CD4-positive, alpha-beta T cell treated with Interleukin-1 beta for 1 hour (primary cell): ENCODE results near the gene NECAB3.
A peak's percentile ranks its signal among the peaks of the same experiment; 100 is the strongest.

Source experiments
- DNase-seq, 2 donors: peaks; one replicate each; pipeline ENCODE4 v3.0.0-alpha.2; 2020 to 2022

NECAB3 gene

DNA sequence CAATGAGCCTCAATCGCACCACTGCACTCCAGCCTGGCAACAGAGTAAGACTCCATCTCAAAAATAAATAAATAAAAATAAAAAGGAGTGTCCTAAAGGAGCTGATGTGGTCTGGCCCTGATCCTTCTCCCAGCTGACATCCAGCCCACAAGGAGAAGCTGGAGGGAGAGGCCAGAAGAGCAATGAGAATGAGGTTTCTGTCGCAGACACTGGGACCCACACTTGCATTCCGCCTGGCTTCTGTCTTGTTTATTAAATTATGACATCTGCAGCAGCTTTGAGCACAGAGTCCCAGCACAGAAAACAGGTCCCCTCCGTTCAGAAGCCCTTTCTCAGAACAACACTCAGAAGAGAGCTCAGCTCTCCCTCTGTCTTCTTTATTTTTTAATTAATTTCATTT lies 22.2 kb upstream of the NECAB3 start:
- no peak for DNase-seq

DNA sequence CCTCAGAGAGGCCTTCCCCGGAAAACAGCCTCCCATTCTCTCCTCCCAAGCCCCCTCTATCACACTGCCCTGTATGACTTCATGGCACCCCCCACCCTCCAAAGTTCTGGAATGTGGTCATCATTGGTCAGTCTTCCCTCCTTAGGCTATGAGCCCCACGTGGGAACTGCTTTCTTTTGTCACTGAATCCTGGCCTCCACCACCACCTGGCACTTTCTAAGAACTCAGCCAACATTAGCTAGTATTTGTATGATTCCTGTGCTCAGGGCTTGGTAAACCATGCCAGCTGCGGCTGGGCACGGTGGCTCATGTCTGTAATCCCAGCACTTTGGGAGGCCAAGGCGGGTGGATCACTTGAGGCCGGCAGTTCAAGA lies 20.4 kb upstream of the NECAB3 start:
- DNase-seq: no peak

- no peak for DNase-seq
Observed at GRCh38 chr20:33693741-33694638, 19.8 kb upstream of the NECAB3 start.

DNA sequence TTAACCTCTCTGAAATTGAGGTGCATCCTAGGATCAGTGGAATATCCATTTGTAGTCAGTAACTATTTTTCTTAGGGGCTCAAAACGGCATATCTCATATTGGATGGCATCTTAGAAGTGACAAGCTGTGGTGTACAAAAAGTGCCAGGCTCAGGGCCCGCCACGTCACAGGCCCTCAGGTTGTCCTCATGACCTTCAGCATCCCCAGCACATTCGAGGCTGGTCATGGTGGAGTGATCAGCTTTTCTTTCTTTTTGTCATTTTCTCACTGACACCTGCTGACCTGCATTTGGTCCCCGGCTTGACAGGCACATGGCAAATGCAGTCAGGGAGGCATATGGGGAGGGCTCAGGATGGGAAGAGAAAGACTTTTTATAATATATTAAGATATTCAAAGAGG lies 19.1 kb upstream of the NECAB3 start:
- no peak for DNase-seq

DNA sequence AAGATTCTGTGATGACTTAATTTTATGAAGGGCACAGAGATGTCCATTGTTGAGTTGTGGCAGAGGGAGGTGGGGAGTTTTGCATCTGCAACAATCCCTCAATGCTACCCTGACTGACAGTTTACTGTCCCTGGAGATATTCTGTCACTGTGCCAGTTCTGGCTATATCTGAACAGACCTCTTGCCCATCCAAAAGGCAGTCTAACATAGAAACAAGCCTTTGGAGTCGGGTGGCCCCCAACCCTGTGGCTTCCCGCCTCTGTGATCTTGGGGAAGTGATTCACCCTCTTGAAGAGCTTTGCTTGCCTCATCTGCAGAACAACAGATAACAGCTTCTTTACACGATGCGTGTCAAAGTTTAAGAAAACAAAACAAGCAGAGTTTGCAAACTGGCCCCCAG lies 15.7 kb upstream of the NECAB3 start:
- peak; percentile 39 to 77 for DNase-seq

GRCh38 chr20:33689493-33689892 lies 15.3 kb upstream of the NECAB3 start:
- DNase-seq: no peak

- DNase-seq: no peak
Observed at GRCh38 chr20:33688938-33689424, 14.8 kb upstream of the NECAB3 start.

GRCh38 chr20:33687993-33688937 lies 14.0 kb upstream of the NECAB3 start:
- DNase-seq: no peak

DNA sequence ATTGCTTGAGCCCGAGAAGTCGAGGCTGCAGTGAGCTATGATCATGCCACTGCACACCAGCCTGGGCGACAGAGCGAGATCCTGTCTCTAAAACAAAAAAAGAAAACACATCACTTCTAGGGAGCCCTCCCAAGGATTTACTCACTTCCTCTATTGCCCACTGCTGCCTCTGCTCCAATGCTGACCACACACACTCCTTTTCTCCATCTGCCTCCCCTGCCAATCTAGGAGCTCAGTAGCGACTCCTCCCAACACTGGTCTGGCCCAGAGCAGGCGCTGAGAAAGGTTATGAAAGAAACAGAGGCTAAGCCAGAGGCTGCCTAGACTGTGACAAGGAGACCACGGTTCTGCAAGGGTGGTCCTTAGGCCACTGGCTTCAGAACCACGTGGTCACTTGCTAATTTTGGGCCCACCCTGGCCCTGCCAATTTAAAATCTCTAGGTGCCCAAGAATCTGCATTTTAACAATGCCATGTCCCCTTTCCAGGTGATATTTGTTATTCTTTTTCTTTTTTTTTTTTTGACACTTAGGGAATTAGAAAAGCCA lies 13.2 kb upstream of the NECAB3 start:
- peak in 1 of 2 donors; percentile 25 for DNase-seq

- no peak for DNase-seq
Observed at GRCh38 chr20:33686984-33687366, 12.7 kb upstream of the NECAB3 start.

GRCh38 chr20:33686100-33686983 lies 12.1 kb upstream of the NECAB3 start, which contains the start of gene E2F1:
E2F1 (minus strand) TSS chr20:33686385; CDS start chr20:33686264, 121 bp downstream.
- DNase-seq: peak; percentile 94 to 95

- DNase-seq: peak; percentile 38 to 43
Observed at GRCh38 chr20:33685328-33686099, 11.3 kb upstream of the NECAB3 start.

- DNase-seq: no peak
Observed at GRCh38 chr20:33684533-33685327, 10.5 kb upstream of the NECAB3 start.

DNA sequence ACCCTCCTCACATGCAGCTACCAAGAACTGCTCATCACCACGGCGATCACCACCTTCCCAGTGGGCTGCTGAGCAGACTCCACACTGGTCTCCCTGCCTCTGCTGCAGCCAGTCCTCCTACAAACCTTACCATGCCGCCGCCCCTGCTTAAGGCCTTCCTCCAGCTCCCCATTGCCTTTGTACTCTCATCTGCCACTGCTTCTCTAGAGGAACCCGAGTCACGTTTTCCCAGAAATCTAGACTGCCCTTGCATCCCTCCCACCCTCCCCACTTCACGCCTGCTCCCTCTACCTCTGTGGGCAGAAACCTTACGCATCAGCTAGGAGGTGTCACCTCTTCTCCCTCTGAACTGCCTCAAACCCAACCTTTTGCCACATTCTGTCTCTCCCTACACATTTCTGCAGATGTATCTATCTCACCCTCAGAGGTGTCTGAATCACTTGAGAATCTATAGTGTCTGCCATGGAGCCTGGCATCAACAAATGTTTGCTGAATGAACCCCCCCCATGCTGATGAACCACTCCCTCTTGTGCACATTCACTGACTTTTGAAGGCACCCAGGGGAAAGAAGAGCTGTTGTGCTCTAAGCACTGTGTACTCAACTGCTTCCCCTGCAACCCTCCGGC lies 7.6 kb upstream of the NECAB3 start:
- DNase-seq: no peak

GRCh38 chr20:33681288-33681687 lies 7.1 kb upstream of the NECAB3 start:
- no peak for DNase-seq

DNA sequence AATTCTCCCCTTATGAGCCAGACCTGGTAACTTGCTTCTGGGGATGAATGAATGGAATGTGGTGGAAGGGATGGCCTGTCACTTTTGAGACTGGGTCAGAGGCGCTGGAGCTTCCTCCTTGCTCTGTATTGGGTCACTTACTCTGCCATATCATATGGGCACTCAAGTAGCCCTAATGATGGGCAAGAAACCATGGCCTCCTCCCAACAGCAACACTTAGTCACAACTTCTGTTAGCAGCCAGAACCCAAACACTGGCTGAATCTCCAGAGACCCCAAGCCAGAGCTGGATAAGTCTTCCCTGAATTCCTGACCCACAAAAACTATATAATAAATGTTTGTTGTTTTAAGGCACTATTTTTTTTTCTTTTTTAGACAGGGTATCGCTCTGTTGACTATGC lies 6.5 kb upstream of the NECAB3 start:
- no peak for DNase-seq

DNA sequence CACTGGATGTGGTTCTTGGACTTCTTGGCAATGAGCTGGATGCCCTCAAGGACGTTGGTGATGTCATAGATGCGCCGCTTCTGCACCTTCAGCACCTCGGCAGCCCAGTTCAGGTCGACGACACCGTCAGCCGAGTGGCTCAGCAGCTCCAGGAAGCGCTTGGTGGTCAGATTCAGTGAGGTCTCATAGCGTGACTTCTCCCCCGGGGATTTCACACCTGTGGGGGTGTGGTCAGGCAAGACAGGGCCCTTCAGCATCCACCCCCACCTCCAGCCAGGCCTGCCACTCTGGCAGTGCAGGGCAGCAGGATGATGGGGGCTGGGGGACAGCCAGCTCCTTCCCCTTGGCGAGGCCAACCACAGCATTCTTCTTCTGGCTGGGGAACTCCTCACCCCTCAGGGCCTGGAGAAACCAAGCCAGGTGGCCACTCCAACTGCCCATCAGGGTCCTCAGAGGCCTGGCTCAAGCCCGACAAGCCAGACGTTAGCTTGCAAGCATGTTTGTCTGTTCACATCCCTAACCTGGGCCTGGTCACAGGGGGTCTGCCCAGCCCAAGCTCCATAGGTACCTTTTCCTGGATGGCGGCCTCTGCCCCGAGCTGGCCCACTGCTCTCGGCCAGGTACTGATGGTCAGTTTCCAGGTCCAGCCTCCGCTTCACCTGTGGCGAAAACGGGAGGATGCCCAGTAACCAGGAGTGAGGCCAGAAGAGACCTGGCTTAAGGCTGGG lies 5.7 kb upstream of the NECAB3 start:
- peak; percentile 63 to 74 for DNase-seq

DNA sequence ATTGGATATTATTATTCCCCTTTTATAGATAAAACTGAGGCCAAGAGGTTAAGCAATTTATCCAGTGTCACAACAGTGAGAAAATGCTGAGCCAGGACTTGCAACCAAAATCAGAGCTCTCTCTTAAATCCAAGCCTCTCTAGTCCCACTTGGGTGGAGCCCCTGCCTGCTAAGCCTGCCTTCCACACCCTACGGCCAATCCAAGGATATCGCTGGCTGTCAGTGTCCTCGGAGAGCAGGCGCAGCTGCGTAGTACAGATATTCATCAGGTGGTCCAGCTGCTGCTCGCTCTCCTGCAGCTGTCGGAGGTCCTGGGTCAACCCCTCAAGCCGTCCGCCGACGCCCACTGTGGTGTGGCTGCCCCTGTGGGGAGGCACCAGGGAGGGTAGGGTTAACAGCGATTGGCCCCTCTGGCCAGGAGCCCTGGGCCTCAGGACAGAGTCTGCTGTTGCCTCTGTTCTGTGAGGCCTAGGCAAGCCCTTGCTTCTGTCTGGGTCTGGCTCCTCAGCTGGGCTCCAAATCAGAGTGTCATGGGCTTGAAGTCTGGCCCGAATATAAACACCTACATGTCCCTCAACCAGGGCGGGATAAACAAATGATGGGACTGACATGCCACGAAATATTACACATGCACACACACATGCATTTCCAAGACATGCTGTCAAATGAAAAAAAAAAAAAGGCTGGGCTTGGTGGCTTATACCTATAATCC lies 3.9 kb upstream of the NECAB3 start:
- DNase-seq: no peak
